Fibroblast of lung (primary cell): ENCODE results near the gene WNK3. TPM values are rescaled to one million over a fixed set of nuclear protein-coding genes. Genes with fewer than 3 reads are reported as not detected.

ENCODE experiments used
- DNase-seq, 2 donors: peaks; one replicate each; pipeline versions ENCODE4 v3.0.0 to v3.0.0-alpha.2; 2010; ENCODE audit warnings: low read depth in 2 of 2
- H2AFZ ChIP-seq: 2 replicates; pipeline ENCODE4 v1.5.1; 2012; ENCODE audit warnings: low read length, control low read depth, inconsistent platforms
- H3K27ac ChIP-seq: 2 replicates; pipeline ENCODE4 v1.5.1; 2011; ENCODE audit warnings: low read length, control low read depth; ENCODE audit not compliant: insufficient read depth
- H3K27me3 ChIP-seq: 2 replicates; pipeline ENCODE4 v1.5.1; 2011; ENCODE audit warnings: mild to moderate bottlenecking, low read length; ENCODE audit not compliant: control insufficient read depth, insufficient read depth
- H3K36me3 ChIP-seq: 2 replicates; pipeline ENCODE4 v1.5.1; 2011; ENCODE audit warnings: low read length; ENCODE audit not compliant: control insufficient read depth, insufficient read depth
- H3K4me1 ChIP-seq: 2 replicates; pipeline ENCODE4 v1.5.1; 2011; ENCODE audit warnings: low read length; ENCODE audit not compliant: control insufficient read depth, insufficient read depth; ENCODE audit errors: extremely low read depth
- H3K4me2 ChIP-seq: 2 replicates; pipeline ENCODE4 v1.5.1; 2011; ENCODE audit warnings: low read length, control low read depth; ENCODE audit not compliant: insufficient read depth; ENCODE audit errors: extremely low read depth
- H3K4me3 ChIP-seq, 4 experiments: fragments of 200-600 bp in 1 of 4; sonication (generic) in 1 of 4; replicated peaks in 1 of 4; 2 replicates each; pipeline ENCODE4 v1.5.1; 2011 to 2016; ENCODE audit warnings: low read length in 4 of 4, low read depth in 3 of 4, mild to moderate bottlenecking in 3 of 4, control low read depth in 2 of 4, inconsistent platforms in 1 of 4, mixed read lengths in 1 of 4; ENCODE audit not compliant: insufficient read depth in 1 of 4; ENCODE audit errors: control extremely low read depth in 1 of 4
- H3K79me2 ChIP-seq: 2 replicates; pipeline ENCODE4 v1.5.1; 2012; ENCODE audit warnings: mild to moderate bottlenecking, low read length, inconsistent platforms; ENCODE audit not compliant: control insufficient read depth, insufficient read depth
- H3K9ac ChIP-seq: 2 replicates; pipeline ENCODE4 v1.5.1; 2011; ENCODE audit warnings: mild to moderate bottlenecking, low read length, control low read depth; ENCODE audit not compliant: insufficient read depth
- H3K9me3 ChIP-seq: 2 replicates; pipeline ENCODE4 v1.5.1; 2012; ENCODE audit warnings: low read depth, low read length; ENCODE audit not compliant: control insufficient read depth, insufficient read depth
- H4K20me1 ChIP-seq: 2 replicates; pipeline ENCODE4 v1.5.1; 2011; ENCODE audit warnings: low read length; ENCODE audit not compliant: control insufficient read depth, insufficient read depth; ENCODE audit errors: extremely low read depth
- EZH2 ChIP-seq: IDR thresholded peaks from 2 replicates; pipeline ENCODE4 v1.5.1; 2012; ENCODE audit warnings: low read length, control low read depth, mild to moderate bottlenecking; ENCODE audit errors: missing control alignments
- polyA plus RNA-seq, 2 donors: library from polyadenylated mRNA; depleted of rRNA in 1 of 2; stranded (reverse) in 1 of 2; unstranded in 1 of 2; fragments of >200 nt; gene quantifications; 2 replicates each; pipeline ENCODE4 v1.2.1, GENCODE V29; 2011 to 2012; ENCODE audit warnings: missing spikeins in 1 of 2
- total RNA-seq: library from RNA; depleted of rRNA; stranded (reverse); fragments of >200 nt; gene quantifications from 2 replicates; pipeline ENCODE4 v1.2.1, GENCODE V29; 2014
- TF ChIP-seq, protein P1 (sequence below), 2 donors: IDR thresholded peaks in 1 of 2; conservative IDR thresholded peaks in 1 of 2; 1 replicate in 1 of 2; 2 replicates in 1 of 2; pipeline ENCODE4 v1.5.1; 2011 to 2012; ENCODE audit warnings: low read length in 2 of 2, control low read depth in 1 of 2, inconsistent platforms in 1 of 2, low read depth in 1 of 2, mild to moderate bottlenecking in 1 of 2

Gene WNK3
- total and polyA plus RNA-seq, 2 donors (not counting 1 experiment from before 2014, with no cell fraction given), result 0.17 to 0.24 TPM

DNA sequence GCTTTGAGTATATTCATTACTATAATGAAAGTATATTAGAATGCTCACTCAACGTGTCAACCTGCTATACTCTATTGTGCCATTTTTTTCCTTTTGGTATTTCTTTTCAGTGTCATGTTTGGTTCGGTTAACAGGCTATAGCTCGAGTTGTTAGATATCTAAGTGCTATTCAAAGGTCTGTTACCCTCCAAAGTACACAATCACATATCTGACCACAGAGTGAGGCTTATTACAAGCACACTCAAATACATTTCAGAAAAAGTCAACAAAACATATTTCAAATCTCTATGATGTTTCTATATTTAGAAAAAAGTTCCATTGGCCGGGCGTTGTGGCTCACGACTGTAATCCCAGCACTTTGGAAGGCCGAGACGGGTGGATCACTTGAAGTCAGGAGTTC lies 32.8 kb downstream of the WNK3 start:
- H3K4me3 ChIP-seq, result no peak overlapping the region
- H3K36me3 ChIP-seq, result no peaks in the 10 kb centered on the region
- no peaks in the 10 kb centered on the region for H3K79me2 ChIP-seq
- no peak overlapping the region for H3K9ac ChIP-seq
- TF ChIP-seq EZH2, result no peak
- TF ChIP-seq, protein P1, sequence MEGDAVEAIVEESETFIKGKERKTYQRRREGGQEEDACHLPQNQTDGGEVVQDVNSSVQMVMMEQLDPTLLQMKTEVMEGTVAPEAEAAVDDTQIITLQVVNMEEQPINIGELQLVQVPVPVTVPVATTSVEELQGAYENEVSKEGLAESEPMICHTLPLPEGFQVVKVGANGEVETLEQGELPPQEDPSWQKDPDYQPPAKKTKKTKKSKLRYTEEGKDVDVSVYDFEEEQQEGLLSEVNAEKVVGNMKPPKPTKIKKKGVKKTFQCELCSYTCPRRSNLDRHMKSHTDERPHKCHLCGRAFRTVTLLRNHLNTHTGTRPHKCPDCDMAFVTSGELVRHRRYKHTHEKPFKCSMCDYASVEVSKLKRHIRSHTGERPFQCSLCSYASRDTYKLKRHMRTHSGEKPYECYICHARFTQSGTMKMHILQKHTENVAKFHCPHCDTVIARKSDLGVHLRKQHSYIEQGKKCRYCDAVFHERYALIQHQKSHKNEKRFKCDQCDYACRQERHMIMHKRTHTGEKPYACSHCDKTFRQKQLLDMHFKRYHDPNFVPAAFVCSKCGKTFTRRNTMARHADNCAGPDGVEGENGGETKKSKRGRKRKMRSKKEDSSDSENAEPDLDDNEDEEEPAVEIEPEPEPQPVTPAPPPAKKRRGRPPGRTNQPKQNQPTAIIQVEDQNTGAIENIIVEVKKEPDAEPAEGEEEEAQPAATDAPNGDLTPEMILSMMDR (conservative IDR thresholded peaks at IDR 0.05 in 1 of 2, IDR thresholded peaks at IDR 0.05 in 1 of 2; ENCODE audit: low read depth in 1 of 2, low read length in 2 of 2), result no peak
- DNase-seq, result no peak
- no peaks in the 10 kb centered on the region for H3K9me3 ChIP-seq
- H3K4me1 ChIP-seq, result no peaks in the 10 kb centered on the region
- H3K27ac ChIP-seq, result no peak overlapping the region
- no peaks in the 10 kb centered on the region for H3K27me3 ChIP-seq
- H2AFZ ChIP-seq, result no peak overlapping the region
- no peak overlapping the region for H3K4me2 ChIP-seq
- H4K20me1 ChIP-seq, result no peaks in the 10 kb centered on the region

DNA sequence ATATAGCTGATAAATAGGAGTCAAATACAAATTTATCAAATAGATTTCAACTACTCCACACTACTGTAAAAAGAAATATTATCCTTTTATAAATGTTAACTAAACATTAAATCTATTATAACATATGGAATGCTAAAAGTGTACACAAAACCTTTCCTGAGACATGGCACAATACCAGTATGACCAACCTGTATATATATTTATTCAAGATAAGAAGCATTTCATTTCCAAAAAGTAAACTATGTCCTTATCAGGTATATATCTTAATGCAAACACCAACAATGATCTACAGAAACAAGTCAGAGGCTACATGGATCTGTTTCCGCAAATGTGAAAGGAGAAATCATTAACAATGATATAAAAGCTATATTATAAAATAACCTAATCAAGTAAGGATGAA lies 37.8 kb downstream of the WNK3 start:
- Histone ChIP-seq H3K9ac (no peak overlapping the region), H3K4me1 (no peaks in the 10 kb centered on the region), H2AFZ (no peak overlapping the region), H3K27ac (no peak overlapping the region), H3K9me3 (no peaks in the 10 kb centered on the region), H3K4me2 (no peak overlapping the region), H3K36me3 (no peaks in the 10 kb centered on the region), H3K4me3 (no peak overlapping the region), H3K27me3 (no peaks in the 10 kb centered on the region), H3K79me2 (no peaks in the 10 kb centered on the region), H4K20me1 (no peaks in the 10 kb centered on the region)
- TF ChIP-seq EZH2, result no peak
- TF ChIP-seq, protein P1 (conservative IDR thresholded peaks at IDR 0.05 in 1 of 2, IDR thresholded peaks at IDR 0.05 in 1 of 2; ENCODE audit: low read depth in 1 of 2, low read length in 2 of 2), result no peak
- no peak for DNase-seq

DNA sequence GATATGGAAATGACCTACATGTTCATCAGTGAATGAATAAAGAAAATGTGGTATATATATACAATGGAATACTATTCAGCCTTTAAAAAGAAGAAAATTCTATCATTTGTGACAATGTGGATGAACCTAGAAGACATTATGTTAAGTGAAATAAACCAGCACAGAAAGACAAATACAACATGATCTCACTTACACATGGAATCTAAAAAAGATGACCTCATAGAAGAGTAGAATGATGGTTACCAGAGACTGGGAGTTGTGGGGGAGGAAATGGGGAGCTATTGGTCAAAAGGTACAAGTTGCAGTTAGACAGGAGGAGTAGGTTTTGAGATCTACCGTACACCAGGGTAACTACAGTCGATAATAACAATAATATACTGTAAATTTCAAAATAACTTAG lies 51.5 kb downstream of the WNK3 start:
- Histone ChIP-seq H3K4me3 (no peak overlapping the region), H4K20me1 (no peaks in the 10 kb centered on the region)
- TF ChIP-seq EZH2, result no peak
- TF ChIP-seq, protein P1 (conservative IDR thresholded peaks at IDR 0.05 in 1 of 2, IDR thresholded peaks at IDR 0.05 in 1 of 2; ENCODE audit: low read depth in 1 of 2, low read length in 2 of 2), result no peak

More for the DNA sequence above, 51.5 kb downstream of the WNK3 start:
- Histone ChIP-seq H3K9me3 (no peaks in the 10 kb centered on the region), H3K79me2 (no peaks in the 10 kb centered on the region), H3K36me3 (no peaks in the 10 kb centered on the region), H3K4me1 (no peaks in the 10 kb centered on the region), H2AFZ (no peak overlapping the region), H3K9ac (no peak overlapping the region), H3K4me2 (no peak overlapping the region), H3K27ac (no peak overlapping the region), H3K27me3 (no peaks in the 10 kb centered on the region)
- no peak for DNase-seq
